ENCODE results near the gene IFT172.

The IFT172 gene

DNA sequence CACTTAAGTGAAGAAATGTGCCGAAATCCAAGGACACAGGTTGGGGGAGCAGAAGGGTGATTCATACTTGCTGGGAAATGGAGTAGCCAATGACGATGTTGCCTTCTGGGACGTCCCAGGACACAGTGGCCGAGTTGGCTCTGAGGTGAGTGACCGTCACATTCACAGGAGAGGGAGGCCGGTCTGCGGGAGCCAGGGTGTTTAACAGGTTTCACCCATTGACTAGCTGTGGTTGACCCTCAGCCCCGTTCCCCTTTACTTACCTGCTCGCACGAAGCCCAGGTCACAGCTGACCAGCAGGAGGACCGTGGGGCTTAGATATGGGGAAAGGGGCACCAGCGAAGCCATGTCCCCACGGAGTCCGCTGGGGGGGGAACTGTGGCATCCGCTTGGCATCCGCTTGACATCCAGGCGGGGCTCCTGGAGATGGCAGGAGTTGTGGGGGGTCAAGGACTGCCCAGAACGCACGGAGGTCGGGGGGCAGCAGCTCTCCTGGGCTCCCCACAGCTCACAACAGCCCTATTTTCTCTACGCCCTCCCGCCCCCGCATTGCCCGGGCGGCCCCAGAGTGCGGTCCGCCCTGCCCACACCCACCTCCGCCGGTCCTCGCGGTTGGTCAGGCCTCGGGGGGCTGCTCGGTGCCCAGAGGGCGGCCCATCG is 4.9 kb upstream of the IFT172 start:
- Histone ChIP-seq H3K27ac (ENCODE audit: low read depth, low read length) (no peak overlapping the region), H3K36me3 (ENCODE audit: low read length) (no peaks in the 10 kb centered on the region), H3F3A (ENCODE audit: insufficient read depth) (peaks cover 4% of the 10 kb centered on the region; the same call in 1 of the 2 replicates), H3K79me2 (ENCODE audit: insufficient read depth, low read length) (no peaks in the 10 kb centered on the region), H3K9me2 (replicated peaks; ENCODE audit: insufficient read depth, low read length) (no peaks in the 10 kb centered on the region), H3K27me3 (ENCODE audit: low read length) (no peaks in the 10 kb centered on the region), H3K4me3 (ENCODE audit: insufficient read depth, low read length, poor library complexity, severe bottlenecking) (no peak overlapping the region), H2AFZ (ENCODE audit: low read depth, low read length, severe bottlenecking) (no peak overlapping the region), H4K20me1 (ENCODE audit: low read depth, low read length) (no peaks in the 10 kb centered on the region), H3K9ac (ENCODE audit: low read length) (no peak overlapping the region), H3K4me2 (ENCODE audit: low read depth, low read length, poor library complexity, severe bottlenecking) (no peak overlapping the region), H3K9me3 (ENCODE audit: insufficient read depth, low read length) (no peaks in the 10 kb centered on the region)
- TF ChIP-seq, protein P1, sequence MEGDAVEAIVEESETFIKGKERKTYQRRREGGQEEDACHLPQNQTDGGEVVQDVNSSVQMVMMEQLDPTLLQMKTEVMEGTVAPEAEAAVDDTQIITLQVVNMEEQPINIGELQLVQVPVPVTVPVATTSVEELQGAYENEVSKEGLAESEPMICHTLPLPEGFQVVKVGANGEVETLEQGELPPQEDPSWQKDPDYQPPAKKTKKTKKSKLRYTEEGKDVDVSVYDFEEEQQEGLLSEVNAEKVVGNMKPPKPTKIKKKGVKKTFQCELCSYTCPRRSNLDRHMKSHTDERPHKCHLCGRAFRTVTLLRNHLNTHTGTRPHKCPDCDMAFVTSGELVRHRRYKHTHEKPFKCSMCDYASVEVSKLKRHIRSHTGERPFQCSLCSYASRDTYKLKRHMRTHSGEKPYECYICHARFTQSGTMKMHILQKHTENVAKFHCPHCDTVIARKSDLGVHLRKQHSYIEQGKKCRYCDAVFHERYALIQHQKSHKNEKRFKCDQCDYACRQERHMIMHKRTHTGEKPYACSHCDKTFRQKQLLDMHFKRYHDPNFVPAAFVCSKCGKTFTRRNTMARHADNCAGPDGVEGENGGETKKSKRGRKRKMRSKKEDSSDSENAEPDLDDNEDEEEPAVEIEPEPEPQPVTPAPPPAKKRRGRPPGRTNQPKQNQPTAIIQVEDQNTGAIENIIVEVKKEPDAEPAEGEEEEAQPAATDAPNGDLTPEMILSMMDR (IDR thresholded peaks at IDR 0.05; ENCODE audit: insufficient read depth, low read length, poor library complexity, severe bottlenecking): no peak
- no peak for TF ChIP-seq EZH2phosphoT487 (conservative IDR thresholded peaks at IDR 0.05; ENCODE audit: low read length)

DNA sequence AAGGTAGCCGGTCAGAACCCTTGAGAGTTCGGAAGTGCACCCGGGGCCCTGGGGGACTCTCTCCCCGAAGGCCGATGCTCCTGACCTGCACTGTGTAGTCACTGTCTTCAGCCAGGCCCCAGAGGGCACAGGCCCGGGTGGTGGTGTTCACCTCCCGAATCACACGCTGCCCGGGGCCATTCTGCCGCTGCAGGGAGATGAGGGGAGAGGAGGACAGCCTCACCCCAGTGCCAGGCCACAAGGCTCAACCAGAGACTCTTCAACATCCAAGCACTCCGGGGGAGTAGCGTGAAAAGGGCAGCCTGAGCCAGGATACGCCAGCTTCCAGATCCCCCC is 4.4 kb upstream of the IFT172 start:
- Histone ChIP-seq H3K9ac (ENCODE audit: low read length) (no peak overlapping the region), H3K9me2 (replicated peaks; ENCODE audit: insufficient read depth, low read length) (no peaks in the 10 kb centered on the region), H3K9me3 (ENCODE audit: insufficient read depth, low read length) (no peaks in the 10 kb centered on the region), H3K4me3 (ENCODE audit: insufficient read depth, low read length, poor library complexity, severe bottlenecking) (no peak overlapping the region), H3K79me2 (ENCODE audit: insufficient read depth, low read length) (no peaks in the 10 kb centered on the region), H2AFZ (ENCODE audit: low read depth, low read length, severe bottlenecking) (no peak overlapping the region), H3K36me3 (ENCODE audit: low read length) (no peaks in the 10 kb centered on the region), H3K4me2 (ENCODE audit: low read depth, low read length, poor library complexity, severe bottlenecking) (no peak overlapping the region), H4K20me1 (ENCODE audit: low read depth, low read length) (no peaks in the 10 kb centered on the region), H3K27ac (ENCODE audit: low read depth, low read length) (no peak overlapping the region), H3K27me3 (ENCODE audit: low read length) (no peaks in the 10 kb centered on the region), H3F3A (ENCODE audit: insufficient read depth) (peaks cover 4% of the 10 kb centered on the region; the same call in 1 of the 2 replicates)
- TF ChIP-seq, protein P1 (IDR thresholded peaks at IDR 0.05; ENCODE audit: insufficient read depth, low read length, poor library complexity, severe bottlenecking): no peak
- TF ChIP-seq EZH2phosphoT487 (conservative IDR thresholded peaks at IDR 0.05; ENCODE audit: low read length): no peak

DNA sequence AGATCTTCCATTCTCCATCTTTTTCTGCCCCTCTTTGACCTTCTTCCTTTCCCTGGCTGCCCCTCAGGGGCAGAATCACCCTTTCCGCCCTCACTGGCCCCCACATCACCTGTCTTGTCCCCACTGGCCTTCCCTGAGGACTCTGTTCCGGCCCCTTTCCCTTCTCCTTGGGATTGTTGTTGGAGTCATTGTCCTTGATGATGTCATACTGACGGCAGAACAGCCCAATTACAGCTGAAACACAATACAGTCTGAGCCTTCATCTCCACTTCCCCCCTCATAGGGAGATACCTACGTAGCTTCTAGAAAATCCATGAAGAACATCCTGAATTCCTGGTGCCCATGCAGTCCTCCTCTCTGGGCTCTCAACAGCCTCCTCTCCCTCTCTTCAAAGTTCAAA is 3.0 kb upstream of the IFT172 start:
- Histone ChIP-seq H3K79me2 (ENCODE audit: insufficient read depth, low read length) (no peaks in the 10 kb centered on the region), H3K9me3 (ENCODE audit: insufficient read depth, low read length) (no peaks in the 10 kb centered on the region), H3K4me3 (ENCODE audit: insufficient read depth, low read length, poor library complexity, severe bottlenecking) (no peak overlapping the region), H4K20me1 (ENCODE audit: low read depth, low read length) (no peaks in the 10 kb centered on the region), H3K36me3 (ENCODE audit: low read length) (no peaks in the 10 kb centered on the region), H3K9ac (ENCODE audit: low read length) (no peak overlapping the region), H3K27ac (ENCODE audit: low read depth, low read length) (no peak overlapping the region), H3K9me2 (replicated peaks; ENCODE audit: insufficient read depth, low read length) (no peaks in the 10 kb centered on the region), H3K27me3 (ENCODE audit: low read length) (no peaks in the 10 kb centered on the region), H3F3A (ENCODE audit: insufficient read depth) (peaks cover 4% of the 10 kb centered on the region; the same call in 1 of the 2 replicates), H2AFZ (ENCODE audit: low read depth, low read length, severe bottlenecking) (no peak overlapping the region), H3K4me2 (ENCODE audit: low read depth, low read length, poor library complexity, severe bottlenecking) (no peak overlapping the region)
- no peak for TF ChIP-seq EZH2phosphoT487 (conservative IDR thresholded peaks at IDR 0.05; ENCODE audit: low read length)
- TF ChIP-seq, protein P1 (IDR thresholded peaks at IDR 0.05; ENCODE audit: insufficient read depth, low read length, poor library complexity, severe bottlenecking): no peak

Measured in SU-DHL-6 (cell line).